Superior temporal gyrus (tissue), 1 donor: ENCODE results near the gene PLD3.
"Not testable (repeated sequence)": the region's sequence is repeated elsewhere in the genome, so short reads cannot be mapped to it uniquely, and the experiment has no call there.

Experiments
- DNase-seq: peaks from one replicate; pipeline ENCODE4 v3.0.0-alpha.2; 2016; ENCODE audit errors: extremely low spot score

PLD3 gene

GRCh38 chr19:40389404-40390083, 41.0 kb downstream of the PLD3 start:
- no peak for DNase-seq

GRCh38 chr19:40390084-40390742, 41.7 kb downstream of the PLD3 start, which contains the start of gene HIPK4:
Gene HIPK4, minus strand, starts transcription at chr19:40390181. Its CDS starts 279 bp downstream, at chr19:40389902.
- DNase-seq: no peak

GRCh38 chr19:40392123-40392522, 43.6 kb downstream of the PLD3 start:
- no peak for DNase-seq

- DNase-seq: no peak
Observed at GRCh38 chr19:40392894-40393517, 44.5 kb downstream of the PLD3 start.

GRCh38 chr19:40393894-40394815, 45.7 kb downstream of the PLD3 start:
- DNase-seq: no peak

- DNase-seq: no peak
Observed at GRCh38 chr19:40394816-40395210, 46.3 kb downstream of the PLD3 start.

- no peak for DNase-seq
Observed at GRCh38 chr19:40395956-40396355, 47.5 kb downstream of the PLD3 start.

- no peak for DNase-seq
Observed at GRCh38 chr19:40396886-40397567, 48.5 kb downstream of the PLD3 start.

- no peak for DNase-seq
Observed at GRCh38 chr19:40397568-40397906, 49.0 kb downstream of the PLD3 start.

GRCh38 chr19:40398417-40399131, 50.1 kb downstream of the PLD3 start:
- no peak for DNase-seq

GRCh38 chr19:40400559-40400958, 52.1 kb downstream of the PLD3 start:
- no peak for DNase-seq

- DNase-seq: no peak
Observed at GRCh38 chr19:40403262-40403984, 54.9 kb downstream of the PLD3 start.

GRCh38 chr19:40407714-40408597, 59.5 kb downstream of the PLD3 start:
- DNase-seq: no peak

GRCh38 chr19:40408598-40408925, 60.1 kb downstream of the PLD3 start:
- not testable (repeated sequence) for DNase-seq

GRCh38 chr19:40410030-40410389, 61.5 kb downstream of the PLD3 start:
- no peak for DNase-seq

- DNase-seq: no peak
Observed at GRCh38 chr19:40411125-40411842, 62.8 kb downstream of the PLD3 start.

GRCh38 chr19:40411958-40412499, 63.5 kb downstream of the PLD3 start:
- DNase-seq: no peak

GRCh38 chr19:40412866-40413265, 64.4 kb downstream of the PLD3 start:
- no peak for DNase-seq
